Measurements from ENCODE around the gene ANXA6. TPM values are rescaled to one million over a fixed set of nuclear protein-coding genes. Genes with fewer than 3 reads are reported as not detected.
A peak's percentile ranks its signal among the peaks of the same experiment; 100 is the strongest.

ANXA6 gene
- total RNA-seq, 1 experiment from 2014 or later, result 95.9 TPM

DNA sequence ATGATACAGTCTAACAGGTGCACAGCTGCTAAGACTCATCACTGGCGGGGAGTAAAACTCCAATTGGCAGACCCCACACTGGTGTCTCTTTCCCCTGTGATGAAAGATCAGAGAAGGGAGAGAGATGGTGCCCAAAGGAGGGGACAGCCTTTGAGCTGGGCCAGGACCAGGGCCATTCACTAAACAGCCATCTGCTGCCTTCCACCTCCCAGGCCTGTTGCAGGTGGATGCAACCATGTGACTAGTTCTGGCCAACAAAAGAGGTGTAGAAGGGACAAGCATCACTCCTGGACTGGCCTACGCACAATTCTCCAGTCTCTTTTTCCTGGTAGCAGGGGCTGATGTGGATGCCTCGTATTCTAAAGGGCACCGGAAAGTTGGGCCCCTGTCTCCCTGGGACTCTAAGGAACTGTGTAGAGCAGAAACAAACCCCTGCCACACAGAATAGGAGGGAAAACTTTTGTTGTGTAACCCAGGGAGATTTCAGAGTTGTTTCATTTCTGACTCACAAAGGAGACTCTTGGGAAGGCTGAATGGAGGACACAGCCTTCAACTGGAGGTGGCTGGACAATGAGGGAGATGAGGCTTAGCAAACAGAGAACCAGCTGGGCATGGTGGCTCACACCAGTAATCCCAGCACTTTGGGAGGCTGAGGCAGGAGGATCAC lies 103.7 kb downstream of the ANXA6 start:
- TF ChIP-seq EZH2 (IDR thresholded peaks at IDR 0.05; ENCODE audit: borderline replicate concordance, low read depth, low read length, poor library complexity, severe bottlenecking), result no peak
- TF ChIP-seq, protein P1, sequence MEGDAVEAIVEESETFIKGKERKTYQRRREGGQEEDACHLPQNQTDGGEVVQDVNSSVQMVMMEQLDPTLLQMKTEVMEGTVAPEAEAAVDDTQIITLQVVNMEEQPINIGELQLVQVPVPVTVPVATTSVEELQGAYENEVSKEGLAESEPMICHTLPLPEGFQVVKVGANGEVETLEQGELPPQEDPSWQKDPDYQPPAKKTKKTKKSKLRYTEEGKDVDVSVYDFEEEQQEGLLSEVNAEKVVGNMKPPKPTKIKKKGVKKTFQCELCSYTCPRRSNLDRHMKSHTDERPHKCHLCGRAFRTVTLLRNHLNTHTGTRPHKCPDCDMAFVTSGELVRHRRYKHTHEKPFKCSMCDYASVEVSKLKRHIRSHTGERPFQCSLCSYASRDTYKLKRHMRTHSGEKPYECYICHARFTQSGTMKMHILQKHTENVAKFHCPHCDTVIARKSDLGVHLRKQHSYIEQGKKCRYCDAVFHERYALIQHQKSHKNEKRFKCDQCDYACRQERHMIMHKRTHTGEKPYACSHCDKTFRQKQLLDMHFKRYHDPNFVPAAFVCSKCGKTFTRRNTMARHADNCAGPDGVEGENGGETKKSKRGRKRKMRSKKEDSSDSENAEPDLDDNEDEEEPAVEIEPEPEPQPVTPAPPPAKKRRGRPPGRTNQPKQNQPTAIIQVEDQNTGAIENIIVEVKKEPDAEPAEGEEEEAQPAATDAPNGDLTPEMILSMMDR (conservative IDR thresholded peaks at IDR 0.05; ENCODE audit: low read depth, low read length), result no peak
- intact Hi-C loops (cut with micrococcal nuclease; ENCODE audit: unreplicated experiment), result no loop called here
- Histone ChIP-seq H3K4me3 (ENCODE audit: low read depth, low read length, poor library complexity, severe bottlenecking) (no peak overlapping the region), H3K36me3 (ENCODE audit: insufficient read depth, low read length, poor library complexity, severe bottlenecking) (no peaks in the 10 kb centered on the region), H3K4me1 (ENCODE audit: insufficient read depth, low read length, poor library complexity, severe bottlenecking) (no peaks in the 10 kb centered on the region), H3K27ac (ENCODE audit: low read depth, low read length, poor library complexity, severe bottlenecking) (no peak overlapping the region), H3K27me3 (replicated peaks; ENCODE audit: insufficient read depth, low read depth, low read length, poor library complexity) (no peaks in the 10 kb centered on the region), H3K9me3 (ENCODE audit: low read depth, low read length, poor library complexity, severe bottlenecking) (no peaks in the 10 kb centered on the region)
- POLR2A ChIA-PET (ENCODE audit: low non-redundant PET), result no interaction called here
- CTCF ChIA-PET, result no interaction called here
- DNase-seq (ENCODE audit: low spot score), result no peak
- BruUV-seq (replicated peaks), result no TSS peak

DNA sequence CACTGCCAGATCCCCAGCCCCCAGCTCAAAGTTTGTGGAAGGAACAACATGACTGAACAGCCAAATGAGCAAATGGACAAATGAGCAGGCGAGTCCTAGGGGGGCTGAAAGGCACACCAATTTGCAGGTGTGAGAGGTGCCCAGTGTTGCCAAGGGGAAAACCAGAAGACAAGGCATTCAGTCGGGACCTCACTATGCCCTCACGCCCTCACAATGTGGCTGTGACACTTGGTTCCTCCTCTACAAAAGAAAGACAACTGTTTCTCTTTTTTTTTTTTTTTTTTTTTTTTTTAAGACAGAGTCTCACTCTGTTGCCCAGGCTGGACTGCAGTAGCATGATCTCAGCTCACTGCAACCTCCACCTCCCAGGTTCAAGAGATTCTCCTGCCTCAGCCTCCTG lies 104.7 kb downstream of the ANXA6 start:
- no peak overlapping the region for H3K4me3 ChIP-seq (ENCODE audit: low read depth, low read length, poor library complexity, severe bottlenecking)
- ChIA-PET CTCF (interaction anchor here (0.7 to 2.0 kb wide), 2 partner anchors 112 to 188 kb away, joined by 8 to 14 read pairs; no protein-coding TSS in a partner anchor), POLR2A (ENCODE audit: low non-redundant PET) (no interaction called here)
- BruUV-seq (replicated peaks), result no TSS peak
- intact Hi-C loops (cut with micrococcal nuclease; ENCODE audit: unreplicated experiment), result no loop called here
- H3K27me3 ChIP-seq (replicated peaks; ENCODE audit: insufficient read depth, low read depth, low read length, poor library complexity), result no peaks in the 10 kb centered on the region
- DNase-seq (ENCODE audit: low spot score), result no peak
- no peak overlapping the region for H3K27ac ChIP-seq (ENCODE audit: low read depth, low read length, poor library complexity, severe bottlenecking)
- H3K9me3 ChIP-seq (ENCODE audit: low read depth, low read length, poor library complexity, severe bottlenecking), result no peaks in the 10 kb centered on the region
- H3K4me1 ChIP-seq (ENCODE audit: insufficient read depth, low read length, poor library complexity, severe bottlenecking), result no peaks in the 10 kb centered on the region
- no peaks in the 10 kb centered on the region for H3K36me3 ChIP-seq (ENCODE audit: insufficient read depth, low read length, poor library complexity, severe bottlenecking)
- TF ChIP-seq, protein P1 (conservative IDR thresholded peaks at IDR 0.05; ENCODE audit: low read depth, low read length), result no peak
- TF ChIP-seq EZH2 (IDR thresholded peaks at IDR 0.05; ENCODE audit: borderline replicate concordance, low read depth, low read length, poor library complexity, severe bottlenecking), result no peak

DNA sequence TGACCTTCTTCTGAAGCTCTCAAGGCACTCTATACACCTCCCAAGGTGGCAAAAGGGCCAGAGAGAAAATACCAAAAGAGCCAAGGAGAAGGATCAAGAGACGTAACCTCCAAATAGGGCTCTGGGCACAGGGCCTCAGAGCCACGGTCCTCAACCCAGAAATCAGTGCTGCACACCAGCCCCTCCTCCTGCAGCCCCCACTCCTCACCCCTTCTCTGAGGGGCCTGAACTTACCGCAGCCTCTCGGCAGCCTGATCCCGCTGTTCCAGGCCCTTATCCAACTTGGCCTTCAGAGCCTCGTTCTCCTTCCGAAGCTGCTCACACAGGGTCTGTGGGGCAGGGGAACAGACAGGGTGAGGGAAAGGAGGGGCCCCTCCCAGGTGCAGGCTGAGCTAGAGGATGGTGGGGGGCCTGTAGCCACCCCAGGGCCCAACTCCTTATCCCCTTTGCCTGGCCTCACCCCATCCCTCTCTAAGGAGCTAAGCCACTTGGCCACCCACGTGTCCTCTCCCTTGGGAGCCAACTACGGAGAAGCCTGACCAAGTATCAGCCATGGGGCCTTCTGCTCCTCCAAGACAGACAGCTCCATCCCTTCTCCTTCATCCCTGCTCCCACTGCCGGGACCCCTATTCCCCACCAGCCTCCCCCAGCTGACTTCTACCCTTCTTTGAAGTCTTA lies 105.5 kb downstream of the ANXA6 start:
- no TSS peak for BruUV-seq (replicated peaks)
- peak; percentile 7 for DNase-seq (ENCODE audit: low spot score)
- Histone ChIP-seq H3K4me3 (ENCODE audit: low read depth, low read length, poor library complexity, severe bottlenecking) (no peak overlapping the region), H3K36me3 (ENCODE audit: insufficient read depth, low read length, poor library complexity, severe bottlenecking) (no peaks in the 10 kb centered on the region), H3K4me1 (ENCODE audit: insufficient read depth, low read length, poor library complexity, severe bottlenecking) (no peaks in the 10 kb centered on the region), H3K9me3 (ENCODE audit: low read depth, low read length, poor library complexity, severe bottlenecking) (no peaks in the 10 kb centered on the region), H3K27ac (ENCODE audit: low read depth, low read length, poor library complexity, severe bottlenecking) (no peak overlapping the region), H3K27me3 (replicated peaks; ENCODE audit: insufficient read depth, low read depth, low read length, poor library complexity) (no peaks in the 10 kb centered on the region)
- ChIA-PET POLR2A (ENCODE audit: low non-redundant PET) (no interaction called here), CTCF (interaction anchor here (0.6 to 2.0 kb wide), 5 partner anchors 8 to 189 kb away, joined by 5 to 18 read pairs (median 8); no protein-coding TSS in a partner anchor)
- TF ChIP-seq EZH2 (IDR thresholded peaks at IDR 0.05; ENCODE audit: borderline replicate concordance, low read depth, low read length, poor library complexity, severe bottlenecking), result no peak
- TF ChIP-seq, protein P1 (conservative IDR thresholded peaks at IDR 0.05; ENCODE audit: low read depth, low read length), result no peak
- intact Hi-C loops (cut with micrococcal nuclease; ENCODE audit: unreplicated experiment), result loop anchor here (1.0 to 2.0 kb wide), 2 partner anchors 63 to 113 kb away; no protein-coding TSS in a partner anchor

All from A673 (cell line).